ENCODE results near the gene PTPRM.

Gene PTPRM

DNA sequence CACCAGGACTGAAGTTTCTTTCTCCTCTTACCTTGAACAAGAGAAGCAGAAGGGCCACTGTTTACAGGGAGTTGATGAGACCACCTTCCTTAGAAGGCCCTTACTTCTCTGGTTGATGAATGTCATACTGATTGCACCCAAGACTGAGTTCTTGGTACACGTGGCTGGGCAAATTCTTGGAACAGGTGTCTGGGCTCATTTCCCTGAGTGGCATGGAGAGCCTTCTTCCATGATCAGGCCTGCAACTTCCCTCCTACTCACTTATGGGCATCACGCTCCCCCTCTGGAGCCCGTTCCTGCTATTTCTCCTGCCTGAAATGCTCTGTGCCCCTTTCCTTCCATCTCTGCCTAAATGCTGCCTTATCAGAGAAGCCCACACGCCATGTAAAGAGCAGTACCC lies 110.3 kb downstream of the PTPRM start:
- no peak for DNase-seq

DNA sequence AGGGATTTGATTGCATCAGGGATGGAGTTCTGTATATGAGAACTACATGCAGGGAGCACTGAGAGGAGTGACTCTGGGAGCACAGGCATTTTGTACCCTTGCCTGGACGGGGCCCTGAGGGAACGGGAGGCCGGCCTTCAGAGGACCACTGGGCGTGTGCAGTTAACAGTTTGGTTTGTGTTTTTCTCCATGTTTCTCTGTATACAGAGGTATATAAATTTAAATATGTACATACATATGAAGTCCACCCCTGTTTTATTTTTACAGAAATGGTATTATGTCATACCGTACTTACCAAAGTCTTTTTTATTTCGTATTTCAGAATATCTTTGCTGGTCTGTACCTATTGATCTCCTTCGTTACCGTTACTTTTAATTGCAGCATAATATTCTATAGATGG lies 111.3 kb downstream of the PTPRM start:
- no peak for DNase-seq

DNA sequence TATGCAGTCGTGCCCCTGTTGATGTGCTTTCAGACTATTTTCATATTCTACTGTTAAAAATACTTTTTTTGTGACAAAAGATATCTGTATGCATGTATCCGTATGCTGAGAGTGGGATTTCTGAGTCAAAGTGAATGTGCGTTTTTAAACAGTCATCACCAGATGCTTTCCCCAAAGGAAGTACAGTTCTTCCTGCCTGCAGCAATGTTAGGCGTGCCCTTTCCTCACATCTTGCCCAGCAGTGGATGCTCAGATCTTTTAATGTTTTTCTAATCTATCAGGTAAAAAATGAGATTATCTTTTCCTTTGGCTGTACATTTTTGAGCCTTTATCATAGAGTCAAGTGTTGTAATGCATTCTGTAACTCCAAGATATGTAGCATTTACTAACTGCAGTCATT lies 111.7 kb downstream of the PTPRM start:
- no peak for DNase-seq

DNA sequence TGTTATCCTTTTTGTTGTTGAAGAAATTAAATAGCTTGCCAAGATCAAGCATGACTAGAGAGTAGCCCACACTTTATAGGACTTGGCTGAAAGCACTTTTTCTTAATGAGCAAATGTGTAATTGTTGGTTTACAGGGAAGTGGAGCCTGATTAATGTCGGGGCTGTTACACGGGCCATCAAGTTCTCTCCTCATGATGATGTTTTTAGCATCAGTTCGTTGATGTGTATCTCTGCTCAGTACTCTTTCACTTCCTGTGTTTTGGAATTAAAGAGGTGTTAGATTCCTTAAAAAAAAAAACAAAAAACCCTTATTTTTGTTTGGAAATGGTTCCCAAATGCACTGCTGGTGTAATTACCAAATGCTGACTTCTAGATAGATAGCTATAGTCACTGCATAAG lies 114.2 kb downstream of the PTPRM start:
- no peak for DNase-seq

DNA sequence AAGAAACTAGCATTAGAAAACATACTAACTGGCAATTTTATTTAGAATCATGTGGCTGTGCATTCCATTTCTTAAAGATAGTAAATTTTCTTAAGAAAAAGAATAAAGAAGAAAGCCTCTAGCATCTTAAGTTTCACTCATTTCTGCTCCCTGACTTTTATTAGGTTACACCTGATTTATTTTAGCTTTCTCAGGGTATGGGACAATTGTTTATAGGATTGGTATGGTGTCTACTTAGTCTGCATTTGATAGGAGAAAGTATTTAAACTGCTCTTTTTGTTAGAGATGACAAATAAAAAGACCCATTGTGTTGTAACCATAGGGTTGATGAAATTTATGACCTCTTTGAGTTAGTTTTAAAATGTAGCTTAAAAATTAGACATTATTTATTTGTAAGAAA lies 115.2 kb downstream of the PTPRM start:
- DNase-seq, result no peak

DNA sequence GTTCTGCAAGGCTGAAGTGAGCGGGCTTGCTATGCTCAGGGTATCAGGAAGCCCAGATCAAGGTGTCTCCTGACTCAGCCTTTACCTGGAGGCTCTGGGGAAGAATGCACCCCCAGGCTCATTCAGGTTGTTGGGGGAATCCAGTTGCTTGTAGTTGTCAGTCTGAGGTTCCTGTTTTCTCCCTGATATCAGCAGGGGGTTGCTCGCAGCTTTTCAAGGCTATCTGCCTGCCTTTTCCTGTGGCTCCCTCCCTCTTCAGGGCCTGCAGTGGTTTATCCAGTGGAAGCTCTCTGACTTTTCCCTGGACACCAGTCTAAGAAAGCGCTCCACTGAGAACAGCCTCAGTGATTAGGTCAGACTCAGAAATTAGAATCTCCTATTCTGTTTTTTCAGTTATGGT lies 116.6 kb downstream of the PTPRM start:
- no peak for DNase-seq

DNA sequence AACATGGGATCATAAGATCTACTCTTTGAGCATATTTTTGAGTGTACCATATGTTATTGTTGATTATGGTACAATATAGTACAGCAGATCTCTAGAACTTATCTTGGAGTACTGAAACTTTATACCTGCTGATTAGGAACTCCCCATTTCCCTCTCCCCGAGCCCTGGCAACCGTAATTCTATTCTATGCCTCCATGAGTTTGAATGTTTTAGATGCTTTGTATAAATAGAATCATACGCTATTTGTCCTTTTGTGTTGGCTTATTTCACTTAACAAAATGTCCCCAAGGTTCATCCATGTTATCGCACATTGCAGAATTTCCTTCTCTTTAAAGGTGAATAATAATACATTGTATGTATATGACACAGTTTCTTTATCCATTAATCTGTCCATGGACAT lies 117.2 kb downstream of the PTPRM start:
- no peak for DNase-seq

DNA sequence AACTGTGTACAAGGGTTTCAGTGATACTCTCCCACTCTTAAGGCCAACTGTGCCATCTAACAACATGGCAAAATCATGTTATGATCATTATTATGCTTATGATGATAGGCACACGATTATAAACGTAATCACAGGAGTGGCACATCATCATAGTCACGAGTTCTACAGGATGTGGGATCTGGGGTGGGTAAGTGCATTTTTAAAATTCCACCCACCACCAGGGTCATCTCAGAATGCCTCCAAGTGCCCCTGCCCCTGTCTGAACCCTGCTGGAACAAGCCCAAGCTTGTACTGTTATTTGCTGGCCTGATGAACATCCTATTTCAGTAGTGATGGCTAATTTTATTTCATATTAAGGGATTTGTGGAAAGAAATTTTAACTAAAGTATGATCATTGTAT lies 117.8 kb downstream of the PTPRM start:
- no peak for DNase-seq

DNA sequence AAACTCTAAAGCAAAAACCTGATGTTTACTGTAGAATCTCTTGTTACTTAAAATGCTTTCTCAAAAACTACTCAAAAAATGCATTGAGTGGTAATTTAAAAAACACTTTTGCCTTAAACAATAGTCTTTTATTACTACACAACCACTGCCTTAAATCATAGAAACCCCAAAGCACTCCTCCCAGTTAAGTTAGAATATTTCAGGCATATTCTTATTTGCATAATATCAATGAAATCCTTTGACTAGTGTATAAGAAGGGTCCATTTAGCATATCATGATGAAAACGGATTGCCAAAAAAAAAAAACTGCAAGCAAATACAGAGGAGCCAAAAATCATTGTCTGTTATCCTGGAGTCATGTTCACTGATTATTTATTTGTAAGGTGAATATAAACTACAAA lies 119.2 kb downstream of the PTPRM start:
- no peak for DNase-seq

DNA sequence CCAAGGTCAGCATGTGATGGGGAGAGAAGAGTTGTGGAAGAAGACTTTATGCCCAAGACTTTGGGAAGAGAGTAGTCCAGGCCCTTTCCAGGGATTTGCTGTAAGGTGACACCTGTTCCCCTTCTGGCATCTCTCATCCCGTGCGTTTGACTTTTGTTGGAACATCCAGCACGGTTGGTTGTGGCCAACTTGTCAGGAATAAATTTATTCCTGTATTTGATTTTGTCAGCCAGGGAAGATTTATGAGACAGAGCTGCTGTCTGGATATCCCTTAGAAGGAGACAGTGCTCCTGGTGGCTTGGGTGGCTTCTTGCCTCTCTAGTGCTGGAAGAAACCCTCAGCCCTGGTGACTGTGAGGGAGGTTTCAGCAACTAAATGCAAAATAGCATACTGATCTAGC lies 121.5 kb downstream of the PTPRM start:
- no peak for DNase-seq

DNA sequence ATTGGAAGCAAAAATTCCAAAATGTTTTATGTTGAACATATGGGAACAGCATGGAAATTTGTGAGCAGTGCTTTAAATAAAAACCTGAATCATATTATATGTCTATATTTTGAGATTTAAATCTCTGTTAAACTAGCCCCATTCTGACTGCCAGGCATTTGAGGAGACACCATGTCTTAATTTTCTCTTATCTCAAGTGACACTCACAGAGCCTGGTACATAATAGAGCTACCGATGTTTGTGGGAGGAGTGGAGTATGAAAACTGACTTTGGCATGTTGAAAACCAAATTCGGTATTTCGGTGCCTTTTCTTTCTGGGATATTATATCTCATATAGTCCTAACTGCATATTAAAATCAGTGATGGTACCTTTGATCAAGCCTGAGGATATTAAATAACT lies 124.1 kb downstream of the PTPRM start:
- DNase-seq, result no peak

DNA sequence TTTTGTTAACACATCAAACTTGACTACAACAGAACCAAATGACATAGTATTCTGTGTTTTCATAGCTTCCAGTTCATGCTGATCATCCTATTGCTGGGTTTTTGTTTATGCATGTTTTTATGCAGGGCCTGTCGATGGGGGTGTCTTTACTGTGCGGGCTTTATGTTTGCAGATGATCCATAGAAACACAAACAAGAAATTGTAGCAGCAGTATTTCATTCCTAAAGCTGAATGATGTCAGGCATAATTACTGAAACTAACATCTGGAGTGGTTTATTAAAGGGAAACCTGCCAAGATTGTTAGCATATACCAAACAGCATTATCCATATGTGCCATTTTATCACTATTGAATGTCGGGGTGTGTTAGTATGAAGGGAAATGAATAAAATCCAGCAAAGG lies 129.7 kb downstream of the PTPRM start:
- DNase-seq, result no peak

DNA sequence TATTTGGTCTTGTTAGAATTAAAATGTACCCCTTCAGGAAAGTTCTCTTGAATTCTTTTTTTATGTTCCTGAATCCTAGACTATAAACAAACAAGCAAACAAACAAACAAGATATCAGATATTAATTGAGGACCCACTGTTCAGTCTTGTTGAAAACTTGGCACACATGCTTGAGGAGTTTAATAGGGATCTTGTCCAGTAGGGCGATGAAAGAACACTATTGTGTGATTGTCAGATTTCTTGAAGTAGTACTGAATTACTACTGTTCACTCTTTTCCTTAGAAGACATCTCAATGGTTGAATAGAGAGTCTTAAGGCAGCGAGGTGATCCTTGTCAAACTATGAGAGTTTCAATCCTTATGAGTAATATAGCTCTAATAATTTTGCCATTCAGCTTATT lies 130.2 kb downstream of the PTPRM start:
- no peak for DNase-seq

DNA sequence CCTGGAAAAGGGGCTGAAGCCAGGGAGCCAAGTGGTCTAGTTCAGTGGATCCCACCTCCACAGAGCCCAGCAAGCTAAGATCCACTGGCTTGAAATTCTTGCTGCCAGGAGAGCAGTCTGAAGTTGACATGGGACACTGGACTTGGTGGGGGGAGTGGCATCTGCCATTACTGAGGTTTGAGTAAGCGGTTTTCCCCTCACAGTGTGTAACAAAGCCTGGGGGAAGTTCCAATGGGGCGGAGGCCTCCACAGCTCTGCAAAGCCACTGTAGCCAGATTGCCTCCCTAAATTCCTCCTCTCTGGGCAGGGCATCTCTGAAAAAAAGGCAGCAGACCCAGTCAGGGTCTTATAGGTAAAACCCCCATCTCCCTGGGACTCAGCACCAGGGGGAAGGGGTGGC lies 144.4 kb downstream of the PTPRM start:
- DNase-seq, result no peak

DNA sequence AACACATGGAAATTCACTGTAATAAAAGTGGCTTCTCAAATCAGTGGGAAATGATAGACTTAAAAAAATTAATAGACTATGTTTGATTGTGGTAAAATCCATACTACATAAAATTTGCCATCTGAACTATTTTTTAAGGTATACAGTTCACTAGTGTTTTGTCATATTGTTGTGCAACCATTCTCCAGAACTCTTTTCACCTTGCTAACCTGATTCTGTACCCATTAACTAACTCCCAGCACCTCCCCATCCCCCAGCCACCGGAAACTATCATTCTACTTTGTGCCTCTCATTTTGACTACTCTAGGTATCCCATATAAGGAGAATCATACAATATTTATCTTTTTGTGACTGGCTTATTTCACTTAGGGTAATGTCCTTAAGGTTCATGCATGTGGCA lies 153.3 kb downstream of the PTPRM start:
- no peak for DNase-seq

DNA sequence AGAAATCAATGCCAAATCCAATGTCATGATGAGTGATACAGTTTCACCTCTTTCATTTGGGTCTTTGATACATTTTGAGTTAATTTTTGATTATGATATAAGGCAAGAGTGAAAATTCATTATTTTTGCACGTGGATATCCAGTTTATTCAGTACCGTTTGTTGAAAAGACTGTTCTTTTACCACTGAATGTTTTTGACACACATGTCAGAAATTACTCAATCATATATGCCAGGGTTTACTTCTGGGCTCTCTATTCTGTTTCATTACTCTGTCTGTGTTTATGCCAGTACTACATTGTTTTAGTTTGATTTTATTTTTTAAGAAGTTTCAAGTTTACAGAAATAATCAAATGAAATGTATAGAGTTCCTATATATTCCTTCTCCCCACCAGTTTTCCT lies 154.4 kb downstream of the PTPRM start:
- no peak for DNase-seq

DNA sequence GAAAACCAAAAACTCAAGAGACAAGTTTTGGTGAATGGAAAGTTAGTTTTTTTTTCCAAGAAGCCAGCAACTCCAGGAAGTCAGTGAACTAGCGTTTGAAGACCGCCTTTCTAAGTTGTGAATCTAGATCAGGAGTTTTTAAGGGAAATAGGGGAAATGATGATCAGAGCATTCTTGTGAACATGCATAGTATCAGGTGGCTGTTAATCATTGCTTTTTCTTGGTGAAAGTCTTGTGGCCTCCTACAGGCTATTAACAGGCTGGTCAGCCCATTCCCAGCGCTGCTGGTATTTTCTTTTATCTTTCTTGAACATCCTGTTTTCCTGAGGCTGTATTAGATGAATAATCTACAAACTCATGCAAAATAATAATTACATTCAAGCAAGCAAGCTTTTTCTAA lies 155.8 kb downstream of the PTPRM start:
- no peak for DNase-seq

DNA sequence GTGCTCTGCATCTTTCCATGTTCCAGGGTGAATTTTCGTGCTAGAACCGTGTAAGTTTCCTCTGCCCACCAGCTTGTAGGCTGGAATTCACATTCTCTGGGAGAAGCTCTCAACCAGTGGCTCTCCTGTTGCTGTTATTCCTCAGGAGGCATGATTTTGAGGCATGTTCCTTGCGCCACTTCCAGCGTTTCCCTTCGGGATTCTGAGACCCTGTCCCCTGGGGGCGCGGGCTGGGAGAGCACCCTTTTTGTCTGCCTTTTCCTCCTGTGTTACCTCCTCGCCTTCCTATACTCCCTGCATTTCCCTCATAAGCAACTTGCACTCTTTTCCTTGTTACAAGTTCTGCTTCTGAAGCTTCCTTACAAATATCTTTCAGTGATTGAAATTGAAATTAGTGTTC lies 156.4 kb downstream of the PTPRM start:
- DNase-seq, result no peak

DNA sequence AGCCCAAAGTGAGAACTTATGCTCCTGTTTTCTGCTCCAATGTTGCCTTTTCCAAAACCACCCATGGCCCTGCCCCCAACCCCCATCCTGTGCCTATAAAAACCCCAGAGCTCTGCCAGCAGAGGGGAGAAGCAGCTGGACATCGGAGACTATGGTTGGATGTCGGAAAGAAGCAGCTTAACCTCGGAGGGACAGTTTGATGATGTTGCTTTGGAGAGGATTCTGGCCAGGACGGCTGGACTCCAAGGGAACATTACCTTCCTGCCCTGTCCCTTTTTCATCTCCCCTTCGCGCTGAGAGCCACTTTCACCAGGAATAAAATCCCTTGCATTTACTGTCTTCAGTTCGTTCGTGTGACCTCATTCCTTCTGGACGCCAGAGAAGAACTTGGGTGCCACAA lies 158.4 kb downstream of the PTPRM start:
- no peak for DNase-seq

DNA sequence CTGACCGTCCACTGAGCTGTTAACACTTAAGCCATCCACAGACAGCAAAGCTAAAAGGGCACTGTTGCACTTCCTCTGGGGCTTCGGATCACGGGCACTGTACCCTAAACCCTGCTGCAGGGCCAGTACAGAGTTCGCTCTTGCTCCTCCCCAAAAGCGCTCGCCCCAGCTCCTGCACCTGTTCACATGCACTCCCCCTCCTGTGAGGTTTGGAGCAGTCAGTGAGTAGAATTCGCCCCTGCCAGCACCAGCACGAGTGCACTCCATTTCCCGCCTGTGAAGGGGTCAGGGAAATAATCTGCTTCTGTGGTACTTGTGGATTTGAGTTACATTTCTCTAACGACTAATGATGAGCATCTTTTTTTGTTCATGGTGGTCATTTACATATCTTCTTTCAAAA lies 158.8 kb downstream of the PTPRM start:
- DNase-seq, result no peak

DNA sequence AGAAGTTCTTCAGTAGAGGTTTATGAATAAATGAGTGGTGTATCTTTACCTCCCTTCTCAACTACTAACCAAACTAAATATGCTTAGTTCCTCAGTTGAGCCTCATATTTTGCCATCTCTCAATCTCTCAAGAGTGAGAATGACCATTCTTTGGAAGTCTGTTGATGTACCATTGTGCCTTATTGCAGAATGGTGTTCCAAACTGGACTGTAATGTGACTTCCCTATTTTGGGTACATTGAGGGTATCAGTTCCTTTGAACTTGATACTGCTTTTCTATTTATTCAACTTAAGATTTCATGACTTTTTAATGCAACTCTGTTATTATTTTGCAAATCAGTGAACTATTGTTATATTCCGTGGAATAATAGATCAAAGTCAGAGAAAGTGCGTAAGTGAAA lies 159.4 kb downstream of the PTPRM start:
- DNase-seq, result no peak

DNA sequence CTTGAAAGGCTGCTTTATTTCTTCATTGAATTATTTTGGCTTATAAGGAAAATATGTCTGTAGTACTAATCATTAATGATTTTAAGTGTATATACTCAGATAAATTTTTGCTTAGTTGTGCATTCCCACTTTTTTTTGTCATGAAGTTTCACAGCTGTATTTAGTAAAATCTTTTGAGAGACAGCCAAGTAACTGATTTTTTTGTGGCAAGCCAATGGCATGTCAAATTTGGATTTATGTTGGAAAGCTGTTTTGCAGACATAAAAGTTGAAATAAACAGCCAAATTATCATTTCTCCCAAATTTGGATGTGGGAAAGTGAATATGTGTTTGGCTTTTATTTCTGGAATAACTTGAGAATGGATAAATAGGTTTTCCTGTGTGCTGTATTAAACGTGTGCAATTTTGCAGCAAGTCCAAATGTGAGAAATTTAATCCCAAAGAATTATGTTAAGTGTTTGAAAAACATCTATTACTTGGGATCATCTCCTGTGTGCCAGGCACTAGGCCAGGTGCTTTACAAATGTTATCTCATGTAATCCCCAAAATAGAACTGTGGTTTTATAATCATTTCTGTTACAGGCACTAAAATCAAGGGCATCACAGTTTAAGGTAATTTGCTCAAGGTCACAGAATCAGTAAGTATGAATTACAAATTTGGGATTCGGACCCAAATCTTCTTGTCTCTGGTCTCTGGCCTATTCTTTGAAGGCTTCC lies 160.4 kb downstream of the PTPRM start:
- DNase-seq, result no peak

DNA sequence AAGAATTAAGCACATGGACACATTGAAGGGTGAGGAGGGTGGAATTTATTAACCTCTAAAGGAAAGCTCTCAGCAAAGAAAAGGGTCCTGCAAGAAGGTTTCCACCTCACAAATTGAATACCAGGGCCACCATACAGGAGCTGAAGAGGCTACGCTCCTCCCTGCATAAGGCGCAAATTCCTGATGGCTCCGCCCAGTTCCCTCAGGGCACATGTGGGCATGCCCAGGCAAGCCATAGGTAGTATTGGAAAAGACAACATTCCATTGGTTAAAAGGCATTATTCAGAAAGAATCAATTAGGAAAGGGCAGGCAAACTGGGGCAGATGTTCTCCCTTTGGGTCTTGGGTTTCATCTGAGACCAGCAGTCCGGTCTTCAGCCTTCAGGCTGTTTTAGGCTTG lies 161.2 kb downstream of the PTPRM start:
- no peak for DNase-seq

DNA sequence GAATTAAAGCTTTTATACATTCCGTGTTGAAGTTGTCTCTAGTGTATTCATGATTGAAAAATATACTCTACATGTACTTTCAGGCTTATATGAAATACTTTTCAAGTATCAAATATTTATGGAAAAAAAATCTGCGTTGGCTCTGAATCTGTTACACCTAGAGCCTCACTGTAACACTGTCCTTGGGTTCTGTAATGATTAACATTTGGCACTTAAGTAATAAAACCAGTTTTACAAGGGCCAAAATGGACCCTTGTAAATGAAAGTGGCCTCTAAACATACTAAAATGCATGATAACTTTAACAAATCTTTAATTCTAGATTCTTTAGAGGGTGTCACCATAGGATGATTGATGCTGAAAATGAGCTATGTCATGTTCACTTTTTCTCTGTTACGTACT lies 162.8 kb downstream of the PTPRM start:
- no peak for DNase-seq

DNA sequence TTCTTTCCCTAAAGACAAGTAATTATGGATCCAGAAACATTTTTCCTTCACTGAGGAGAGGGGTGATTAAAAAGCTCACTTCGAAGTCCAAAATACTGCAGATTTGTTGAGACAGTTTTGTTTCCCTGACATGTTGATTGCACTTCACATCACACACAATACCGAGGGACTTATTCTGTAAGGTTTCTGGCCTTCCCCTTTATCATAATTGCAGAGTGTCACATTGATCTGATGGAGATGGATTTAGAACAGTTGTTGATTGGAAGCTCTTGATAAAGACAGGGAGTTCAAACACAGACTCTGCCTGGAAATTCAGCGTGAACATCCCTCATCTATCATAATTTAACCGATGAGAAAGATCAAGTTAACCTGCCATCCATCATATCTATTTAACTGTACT lies 163.6 kb downstream of the PTPRM start:
- DNase-seq, result no peak

DNA sequence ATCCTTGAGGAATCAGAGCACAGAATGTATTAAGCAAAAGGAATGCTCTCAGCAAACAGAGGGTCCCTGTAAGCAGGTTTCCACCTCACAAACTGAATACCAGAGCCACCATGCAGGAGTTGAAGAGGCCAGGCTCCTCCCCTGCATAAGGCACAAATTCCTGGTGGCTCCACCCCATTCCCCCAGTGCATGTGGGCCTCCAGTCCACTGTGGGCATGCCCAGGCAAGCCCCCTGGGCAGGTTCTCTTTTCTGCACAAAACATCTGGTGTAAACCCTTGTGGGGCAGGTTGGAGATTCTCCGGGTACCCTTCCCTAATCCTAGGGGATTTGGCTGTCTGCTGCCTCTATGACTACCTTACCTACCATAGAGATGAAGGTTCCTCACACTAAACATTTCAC lies 166.5 kb downstream of the PTPRM start:
- no peak for DNase-seq

All from SIG-M5 (cell line).